HG03469 (cell line): ENCODE data around the gene QRICH2.
"Not testable (repeated sequence)": the region's sequence is repeated elsewhere in the genome, so short reads cannot be mapped to it uniquely, and the experiment has no call there.

Source experiments
- ATAC-seq: cut with Tn5 transposase; IDR thresholded peaks from one replicate; pipeline ENCODE4 v1.9.1; 2021; ENCODE audit warnings: mild to moderate bottlenecking, moderate library complexity, moderate number of reproducible peaks; ENCODE audit not compliant: unreplicated experiment

The QRICH2 gene

GRCh38 chr17:76250141-76250540 is 57.9 kb downstream of the QRICH2 start:
- ATAC-seq: no peak

GRCh38 chr17:76248013-76248782 is 59.9 kb downstream of the QRICH2 start:
- ATAC-seq: no peak

- no peak for ATAC-seq
Measured at GRCh38 chr17:76247304-76247703, 60.8 kb downstream of the QRICH2 start.

GRCh38 chr17:76246080-76247066 is 61.7 kb downstream of the QRICH2 start:
- peak; percentile 84 for ATAC-seq

- not testable (repeated sequence) for ATAC-seq
Measured at GRCh38 chr17:76244721-76245120, 63.4 kb downstream of the QRICH2 start.

GRCh38 chr17:76243826-76244679 is 64.0 kb downstream of the QRICH2 start:
- ATAC-seq: no peak

- ATAC-seq: no peak
Measured at GRCh38 chr17:76241691-76242255, 66.3 kb downstream of the QRICH2 start.

- ATAC-seq: no peak
Measured at GRCh38 chr17:76241204-76241538, 66.9 kb downstream of the QRICH2 start.

- ATAC-seq: no peak
Measured at GRCh38 chr17:76240461-76241203, 67.4 kb downstream of the QRICH2 start, which contains the start of gene RNF157. TSS of gene RNF157 (minus strand) at chr17:76240493. CDS start at chr17:76240240, 253 bp downstream.

GRCh38 chr17:76239538-76240274 is 68.4 kb downstream of the QRICH2 start:
- ATAC-seq: no peak

GRCh38 chr17:76238847-76239537 is 69.1 kb downstream of the QRICH2 start:
- ATAC-seq: no peak

- no peak for ATAC-seq
Measured at GRCh38 chr17:76237859-76238313, 70.2 kb downstream of the QRICH2 start.

- no peak for ATAC-seq
Measured at GRCh38 chr17:76236603-76237002, 71.5 kb downstream of the QRICH2 start.

GRCh38 chr17:76235883-76236282 is 72.2 kb downstream of the QRICH2 start:
- ATAC-seq: no peak

- no peak for ATAC-seq
Measured at GRCh38 chr17:76234354-76234679, 73.8 kb downstream of the QRICH2 start.

- no peak for ATAC-seq
Measured at GRCh38 chr17:76233588-76234353, 74.3 kb downstream of the QRICH2 start.

GRCh38 chr17:76232342-76232741 is 75.7 kb downstream of the QRICH2 start:
- no peak for ATAC-seq

GRCh38 chr17:76226749-76227148 is 81.3 kb downstream of the QRICH2 start:
- ATAC-seq: not testable (repeated sequence)
